Testis (tissue), 2 donors: ENCODE results near the gene WNK1.

ENCODE experiments used
- POLR2A ChIP-seq: fragments of 450-650 bp; IDR thresholded peaks from one replicate; pipeline ENCODE4 v1.6.1; 2017; ENCODE audit warnings: antibody characterized with exemption, mild to moderate bottlenecking, moderate library complexity
- TF ChIP-seq, protein P1 (sequence below), 3 experiments: fragments of 450-650 bp in 2 of 3; fragments of 200-600 bp in 1 of 3; sonication (generic) in 1 of 3; IDR thresholded peaks; one replicate each; pipeline ENCODE4 v1.5.1; 2016 to 2019; ENCODE audit warnings: antibody characterized with exemption in 3 of 3, mild to moderate bottlenecking in 2 of 3, moderate library complexity in 1 of 3

DNA sequence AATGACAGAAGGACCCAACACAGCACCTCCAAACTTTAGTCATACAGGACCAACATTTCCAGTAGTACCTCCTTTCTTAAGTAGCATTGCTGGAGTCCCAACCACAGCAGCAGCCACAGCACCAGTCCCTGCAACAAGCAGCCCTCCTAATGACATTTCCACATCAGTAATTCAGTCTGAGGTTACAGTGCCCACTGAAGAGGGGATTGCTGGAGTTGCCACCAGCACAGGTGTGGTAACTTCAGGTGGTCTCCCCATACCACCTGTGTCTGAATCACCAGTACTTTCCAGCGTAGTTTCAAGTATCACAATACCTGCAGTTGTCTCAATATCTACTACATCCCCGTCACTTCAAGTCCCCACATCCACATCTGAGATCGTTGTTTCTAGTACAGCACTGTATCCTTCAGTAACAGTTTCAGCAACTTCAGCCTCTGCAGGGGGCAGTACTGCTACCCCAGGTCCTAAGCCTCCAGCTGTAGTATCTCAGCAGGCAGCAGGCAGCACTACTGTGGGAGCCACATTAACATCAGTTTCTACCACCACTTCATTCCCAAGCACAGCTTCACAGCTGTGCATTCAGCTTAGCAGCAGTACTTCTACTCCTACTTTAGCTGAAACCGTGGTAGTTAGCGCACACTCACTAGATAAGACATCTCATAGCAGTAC, 132.5 kb downstream of the WNK1 start:
- TF ChIP-seq, protein P1, sequence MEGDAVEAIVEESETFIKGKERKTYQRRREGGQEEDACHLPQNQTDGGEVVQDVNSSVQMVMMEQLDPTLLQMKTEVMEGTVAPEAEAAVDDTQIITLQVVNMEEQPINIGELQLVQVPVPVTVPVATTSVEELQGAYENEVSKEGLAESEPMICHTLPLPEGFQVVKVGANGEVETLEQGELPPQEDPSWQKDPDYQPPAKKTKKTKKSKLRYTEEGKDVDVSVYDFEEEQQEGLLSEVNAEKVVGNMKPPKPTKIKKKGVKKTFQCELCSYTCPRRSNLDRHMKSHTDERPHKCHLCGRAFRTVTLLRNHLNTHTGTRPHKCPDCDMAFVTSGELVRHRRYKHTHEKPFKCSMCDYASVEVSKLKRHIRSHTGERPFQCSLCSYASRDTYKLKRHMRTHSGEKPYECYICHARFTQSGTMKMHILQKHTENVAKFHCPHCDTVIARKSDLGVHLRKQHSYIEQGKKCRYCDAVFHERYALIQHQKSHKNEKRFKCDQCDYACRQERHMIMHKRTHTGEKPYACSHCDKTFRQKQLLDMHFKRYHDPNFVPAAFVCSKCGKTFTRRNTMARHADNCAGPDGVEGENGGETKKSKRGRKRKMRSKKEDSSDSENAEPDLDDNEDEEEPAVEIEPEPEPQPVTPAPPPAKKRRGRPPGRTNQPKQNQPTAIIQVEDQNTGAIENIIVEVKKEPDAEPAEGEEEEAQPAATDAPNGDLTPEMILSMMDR (IDR thresholded peaks at IDR 0.05), result no peak
- no peak for TF ChIP-seq POLR2A
